ENCODE data around the gene ZNF418.
A peak's percentile ranks its signal among the peaks of the same experiment; 100 is the strongest.
"Not testable (repeated sequence)": the region's sequence is repeated elsewhere in the genome, so short reads cannot be mapped to it uniquely, and the experiment has no call there.

Gene ZNF418

GRCh38 chr19:57935731-57936130 lies 529 bp upstream of the ZNF418 start:
- H3K9me3 ChIP-seq (ENCODE audit: control insufficient read depth, insufficient read depth, low read depth, low read length) = peaks cover 8% of the 10 kb centered on the region
- CTCF ChIA-PET = interaction anchor here (0.6 kb wide), 2 partner anchors 29 to 230 kb away, joined by 3 read pairs; no protein-coding TSS in a partner anchor
- no peak for TF ChIP-seq ZNF24 (tag by site-specific recombination; IDR thresholded peaks at IDR 0.05)
- H3K36me3 ChIP-seq (ENCODE audit: control insufficient read depth in 2 of 2, insufficient read depth in 1 of 2, low read length in 2 of 2) = peaks cover 28 to 39% of the 10 kb centered on the region in 2 experiments
- no peak overlapping the region for H3K27ac ChIP-seq (ENCODE audit: extremely low read depth, low read depth, low read length)
- POLR2A ChIA-PET = no interaction called here
- no peak overlapping the region for H3K4me3 ChIP-seq (ENCODE audit: low read depth, low read length)
- no peaks in the 10 kb centered on the region for H3K4me1 ChIP-seq (ENCODE audit: control insufficient read depth, insufficient read depth, low read length)

GRCh38 chr19:57927587-57927986 lies 7.6 kb downstream of the ZNF418 start:
- no peaks in the 10 kb centered on the region; the same call in none of the 2 replicates for H3K9me3 ChIP-seq (ENCODE audit: control insufficient read depth, insufficient read depth, low read depth, low read length)
- CTCF ChIA-PET = no interaction called here
- H3K36me3 ChIP-seq (ENCODE audit: control insufficient read depth in 2 of 2, insufficient read depth in 1 of 2, low read length in 2 of 2) = peaks cover 0 to 11% of the 10 kb centered on the region in 2 experiments; a peak in 2 of 3 replicates
- TF ChIP-seq ZNF514 (tag by site-specific recombination; IDR thresholded peaks at IDR 0.05) = no peak
- TF ChIP-seq REST (tag by site-specific recombination; IDR thresholded peaks at IDR 0.05) = peak; percentile 59
- TF ChIP-seq ZNF76 (tag by site-specific recombination; IDR thresholded peaks at IDR 0.05; ENCODE audit: borderline replicate concordance, low read depth) = no peak
- TF ChIP-seq WT1 (tag by site-specific recombination; IDR thresholded peaks at IDR 0.05) = no peak
- TF ChIP-seq GLI2 (tag by site-specific recombination; IDR thresholded peaks at IDR 0.05; ENCODE audit: borderline replicate concordance, low read depth) = no peak
- no peak for TF ChIP-seq ZIC2 (tag by site-specific recombination; IDR thresholded peaks at IDR 0.05)
- TF ChIP-seq, protein P1, sequence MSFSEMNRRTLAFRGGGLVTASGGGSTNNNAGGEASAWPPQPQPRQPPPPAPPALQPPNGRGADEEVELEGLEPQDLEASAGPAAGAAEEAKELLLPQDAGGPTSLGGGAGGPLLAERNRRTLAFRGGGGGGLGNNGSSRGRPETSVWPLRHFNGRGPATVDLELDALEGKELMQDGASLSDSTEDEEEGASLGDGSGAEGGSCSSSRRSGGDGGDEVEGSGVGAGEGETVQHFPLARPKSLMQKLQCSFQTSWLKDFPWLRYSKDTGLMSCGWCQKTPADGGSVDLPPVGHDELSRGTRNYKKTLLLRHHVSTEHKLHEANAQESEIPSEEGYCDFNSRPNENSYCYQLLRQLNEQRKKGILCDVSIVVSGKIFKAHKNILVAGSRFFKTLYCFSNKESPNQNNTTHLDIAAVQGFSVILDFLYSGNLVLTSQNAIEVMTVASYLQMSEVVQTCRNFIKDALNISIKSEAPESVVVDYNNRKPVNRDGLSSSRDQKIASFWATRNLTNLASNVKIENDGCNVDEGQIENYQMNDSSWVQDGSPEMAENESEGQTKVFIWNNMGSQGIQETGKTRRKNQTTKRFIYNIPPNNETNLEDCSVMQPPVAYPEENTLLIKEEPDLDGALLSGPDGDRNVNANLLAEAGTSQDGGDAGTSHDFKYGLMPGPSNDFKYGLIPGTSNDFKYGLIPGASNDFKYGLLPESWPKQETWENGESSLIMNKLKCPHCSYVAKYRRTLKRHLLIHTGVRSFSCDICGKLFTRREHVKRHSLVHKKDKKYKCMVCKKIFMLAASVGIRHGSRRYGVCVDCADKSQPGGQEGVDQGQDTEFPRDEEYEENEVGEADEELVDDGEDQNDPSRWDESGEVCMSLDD (tag by site-specific recombination; IDR thresholded peaks at IDR 0.05) = no peak
- TF ChIP-seq ZNF202 (tag by site-specific recombination; IDR thresholded peaks at IDR 0.05; ENCODE audit: borderline replicate concordance) = no peak
- H3K4me3 ChIP-seq (ENCODE audit: low read depth, low read length) = no peak overlapping the region
- H3K4me1 ChIP-seq (ENCODE audit: control insufficient read depth, insufficient read depth, low read length) = no peaks in the 10 kb centered on the region
- POLR2A ChIA-PET = interaction anchor here (0.6 kb wide), 1 partner anchor 76 kb away, joined by 3 read pairs; no protein-coding TSS in a partner anchor
- no peak overlapping the region for H3K27ac ChIP-seq (ENCODE audit: extremely low read depth, low read depth, low read length)

GRCh38 chr19:57916168-57916995 lies 18.8 kb downstream of the ZNF418 start, which contains the start of gene ZNF417:
ZNF417 (minus strand) TSS chr19:57916592; CDS start chr19:57916411, 181 bp downstream.
- not testable (repeated sequence) for H3K4me1 ChIP-seq (ENCODE audit: control insufficient read depth, insufficient read depth, low read length); H3K9me3 ChIP-seq (ENCODE audit: control insufficient read depth, insufficient read depth, low read depth, low read length)
- Histone ChIP-seq H3K36me3 (ENCODE audit: control insufficient read depth in 2 of 2, insufficient read depth in 1 of 2, low read length in 2 of 2) (peaks cover 12 to 37% of the 10 kb centered on the region in 2 experiments; a peak in 2 of 3 replicates), H3K27ac (ENCODE audit: extremely low read depth, low read depth, low read length) (peak within 1 kb of the TSS; percentile 69), H3K4me3 (ENCODE audit: low read depth, low read length) (peak within 1 kb of the TSS; percentile 68)
- POLR2A ChIA-PET = interaction anchor here (0.9 to 1.4 kb wide), 8 partner anchors 67 to 604 kb away, joined by 3 to 7 read pairs (median 4); partner anchors contain the start of genes ZBTB45, ZNF530, ZNF552 and ZNF587
- CTCF ChIA-PET = interaction anchor here (0.6 to 1.6 kb wide), 7 partner anchors 12 to 290 kb away, joined by 3 to 5 read pairs (median 4); no protein-coding TSS in a partner anchor
- TF ChIP-seq FEZF1 (tag by site-specific recombination; IDR thresholded peaks at IDR 0.05) = peak; percentile 69
- peak; percentile 75; the same call in 1 of the 2 replicates for TF ChIP-seq ZBTB48 (tag by site-specific recombination; IDR thresholded peaks at IDR 0.05)
- peak; percentile 67; the same call in 1 of the 2 replicates for TF ChIP-seq ZBTB8A (tag by site-specific recombination; IDR thresholded peaks at IDR 0.05)
- peak; percentile 70; the same call in 1 of the 2 replicates for TF ChIP-seq ZBTB17 (tag by site-specific recombination; IDR thresholded peaks at IDR 0.05)
- 0 out of 2 replicates have a peak, but pooled peaks have one; percentile 53 for TF ChIP-seq ZNF350 (tag by site-specific recombination; IDR thresholded peaks at IDR 0.05)
- TF ChIP-seq YY1 (tag by site-specific recombination; IDR thresholded peaks at IDR 0.05) = peak; percentile 72
- TF ChIP-seq, protein P2, sequence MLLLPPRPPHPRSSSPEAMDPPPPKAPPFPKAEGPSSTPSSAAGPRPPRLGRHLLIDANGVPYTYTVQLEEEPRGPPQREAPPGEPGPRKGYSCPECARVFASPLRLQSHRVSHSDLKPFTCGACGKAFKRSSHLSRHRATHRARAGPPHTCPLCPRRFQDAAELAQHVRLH (tag by site-specific recombination; IDR thresholded peaks at IDR 0.05) = peak; percentile 75
- TF ChIP-seq ZNF362 (tag by site-specific recombination; IDR thresholded peaks at IDR 0.05) = peak; percentile 77
- peak; percentile 83 for TF ChIP-seq YY2 (tag by site-specific recombination; IDR thresholded peaks at IDR 0.05)
- peak; percentile 69; the same call in 1 of the 2 replicates for TF ChIP-seq ZSCAN4 (tag by site-specific recombination; IDR thresholded peaks at IDR 0.05)
